PC-9 (cell line): ENCODE results near the gene CCDC144A.
"Not testable (repeated sequence)": the region's sequence is repeated elsewhere in the genome, so short reads cannot be mapped to it uniquely, and the experiment has no call there.

ENCODE experiments used
- EZH2 ChIP-seq: fragments of 200-600 bp; sonication (generic); IDR thresholded peaks from 2 replicates; pipeline ENCODE4 v1.8.0; 2017; ENCODE audit warnings: antibody characterized with exemption, low read depth
- TF ChIP-seq, protein P1 (sequence below): fragments of 200-600 bp; sonication (generic); conservative IDR thresholded peaks from 2 replicates; pipeline ENCODE4 v1.6.1; 2017; ENCODE audit warnings: mixed run types, antibody characterized with exemption, mild to moderate bottlenecking, moderate library complexity

DNA sequence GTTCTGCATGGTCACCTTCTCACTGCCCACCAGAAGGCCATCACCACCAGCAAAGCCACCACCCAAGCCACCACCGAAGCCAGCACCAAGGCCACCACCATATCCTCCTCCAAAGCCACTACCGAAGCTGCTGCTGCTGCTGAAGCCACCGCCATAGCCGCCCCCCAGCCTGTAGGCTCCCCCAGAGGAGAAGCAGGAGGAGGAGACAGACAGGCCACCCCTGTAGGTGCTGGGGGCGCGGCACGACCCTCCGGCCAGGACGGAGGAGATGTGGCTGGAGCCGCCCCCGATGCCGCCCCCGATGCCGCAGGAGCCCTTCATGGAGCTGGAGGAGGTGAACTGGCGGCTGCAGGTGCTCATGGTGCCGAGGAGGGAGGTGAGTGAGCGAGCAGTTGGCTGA is 132.1 kb downstream of the CCDC144A start:
- TF ChIP-seq, protein P1, sequence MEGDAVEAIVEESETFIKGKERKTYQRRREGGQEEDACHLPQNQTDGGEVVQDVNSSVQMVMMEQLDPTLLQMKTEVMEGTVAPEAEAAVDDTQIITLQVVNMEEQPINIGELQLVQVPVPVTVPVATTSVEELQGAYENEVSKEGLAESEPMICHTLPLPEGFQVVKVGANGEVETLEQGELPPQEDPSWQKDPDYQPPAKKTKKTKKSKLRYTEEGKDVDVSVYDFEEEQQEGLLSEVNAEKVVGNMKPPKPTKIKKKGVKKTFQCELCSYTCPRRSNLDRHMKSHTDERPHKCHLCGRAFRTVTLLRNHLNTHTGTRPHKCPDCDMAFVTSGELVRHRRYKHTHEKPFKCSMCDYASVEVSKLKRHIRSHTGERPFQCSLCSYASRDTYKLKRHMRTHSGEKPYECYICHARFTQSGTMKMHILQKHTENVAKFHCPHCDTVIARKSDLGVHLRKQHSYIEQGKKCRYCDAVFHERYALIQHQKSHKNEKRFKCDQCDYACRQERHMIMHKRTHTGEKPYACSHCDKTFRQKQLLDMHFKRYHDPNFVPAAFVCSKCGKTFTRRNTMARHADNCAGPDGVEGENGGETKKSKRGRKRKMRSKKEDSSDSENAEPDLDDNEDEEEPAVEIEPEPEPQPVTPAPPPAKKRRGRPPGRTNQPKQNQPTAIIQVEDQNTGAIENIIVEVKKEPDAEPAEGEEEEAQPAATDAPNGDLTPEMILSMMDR = not testable (repeated sequence)
- TF ChIP-seq EZH2 = not testable (repeated sequence)
